NCI-H2227 (cell line): ENCODE data around the gene OR2T35.
"Not testable (repeated sequence)": the region's sequence is repeated elsewhere in the genome, so short reads cannot be mapped to it uniquely, and the experiment has no call there.

Experiments
- DNase-seq: peaks from one replicate; lab custom pipeline; 2025; ENCODE audit not compliant: unreplicated experiment; lab: John Stamatoyannopoulos, UW

The OR2T35 gene, protein sequence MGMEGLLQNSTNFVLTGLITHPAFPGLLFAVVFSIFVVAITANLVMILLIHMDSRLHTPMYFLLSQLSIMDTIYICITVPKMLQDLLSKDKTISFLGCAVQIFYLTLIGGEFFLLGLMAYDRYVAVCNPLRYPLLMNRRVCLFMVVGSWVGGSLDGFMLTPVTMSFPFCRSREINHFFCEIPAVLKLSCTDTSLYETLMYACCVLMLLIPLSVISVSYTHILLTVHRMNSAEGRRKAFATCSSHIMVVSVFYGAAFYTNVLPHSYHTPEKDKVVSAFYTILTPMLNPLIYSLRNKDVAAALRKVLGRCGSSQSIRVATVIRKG

DNA sequence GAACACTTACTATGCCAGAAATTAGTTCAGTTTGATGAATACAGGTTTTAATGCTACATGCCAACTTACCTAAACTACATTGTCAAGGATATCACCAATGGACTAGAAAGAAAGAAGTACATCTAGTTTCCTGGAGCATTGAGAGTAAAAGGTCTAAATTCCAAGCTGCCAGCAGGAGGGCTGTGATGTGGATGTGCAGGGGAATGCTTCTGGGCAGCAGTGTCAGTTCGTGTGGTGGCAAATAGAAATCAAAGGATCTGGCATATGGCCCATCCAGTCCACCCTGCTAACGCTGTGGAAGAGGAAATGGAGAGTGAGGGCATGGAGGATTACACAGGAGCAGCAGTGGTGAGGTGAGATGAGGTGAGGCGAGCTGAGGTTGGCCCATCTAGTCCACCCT, at the start of gene OR2T35:
TSS of gene OR2T35 (minus strand) at position 101 of the 400 bp plus-strand sequence. CDS start 6,020 bp downstream, outside the sequence.
- not testable (repeated sequence) for DNase-seq

DNA sequence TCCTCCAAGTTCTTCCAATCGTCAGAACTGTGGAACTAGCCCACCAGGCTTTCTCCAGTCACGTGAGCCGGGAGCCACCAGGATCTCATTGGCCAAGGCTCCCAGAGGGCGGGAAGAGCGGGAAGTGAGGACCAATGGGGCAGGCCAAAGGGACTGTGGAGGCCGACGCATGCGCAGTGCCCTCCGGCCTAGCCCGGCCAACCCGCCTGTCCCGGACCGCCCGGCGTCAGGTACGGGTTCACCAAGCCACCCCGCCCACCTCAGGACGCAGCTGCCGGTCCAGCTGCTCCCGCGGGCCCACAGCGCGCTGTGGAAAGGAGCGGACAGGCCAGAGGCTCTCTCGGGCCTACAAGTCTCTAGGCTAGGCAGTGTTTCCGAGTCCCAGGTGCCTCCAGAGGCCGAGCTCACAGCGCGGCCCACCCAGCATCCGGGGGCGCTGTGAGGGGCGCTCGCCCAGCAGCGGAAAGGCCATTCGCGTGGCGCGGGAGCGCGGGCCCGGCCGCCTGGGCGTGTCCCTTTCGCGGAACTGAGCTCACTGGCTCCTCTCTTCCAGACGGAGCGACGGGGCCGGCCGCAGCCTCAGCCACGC, 46.6 kb upstream of the OR2T35 start:
- DNase-seq, result peak; percentile 98

DNA sequence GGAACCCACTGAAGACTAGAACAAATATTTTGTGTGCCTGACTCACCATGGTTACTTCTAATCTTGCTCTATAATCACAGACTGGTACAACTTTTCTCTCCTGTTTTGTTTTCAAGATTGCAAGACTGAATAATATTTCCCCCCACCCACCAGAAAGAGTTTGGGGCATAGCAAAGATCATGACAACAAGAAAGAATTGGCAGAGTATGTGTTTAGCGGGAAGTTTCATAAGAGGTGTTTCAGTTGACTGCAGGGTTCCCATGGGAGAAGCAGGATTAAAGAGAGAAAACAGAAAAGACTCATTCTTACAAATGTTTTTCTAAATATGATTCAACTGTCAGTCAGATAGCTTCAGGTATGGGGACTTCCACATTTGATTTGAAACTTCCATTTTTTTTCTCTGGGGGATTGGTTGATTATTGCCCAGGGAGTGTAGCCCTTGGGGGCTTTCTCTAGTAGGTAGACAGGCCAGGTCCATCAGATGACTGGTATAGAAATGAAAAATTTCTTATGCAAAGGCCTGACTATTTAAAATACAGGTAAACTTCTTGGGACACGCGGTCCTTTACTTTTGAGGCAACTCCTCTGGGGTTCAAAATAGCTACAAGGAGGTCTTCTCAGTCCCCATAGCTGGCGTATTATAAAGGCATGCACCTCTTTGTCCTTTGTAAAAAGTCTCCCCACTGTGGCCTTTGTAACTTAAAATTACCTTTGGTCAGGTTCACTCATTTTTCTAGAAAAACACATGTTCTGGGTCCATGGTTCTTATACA, 43.6 kb upstream of the OR2T35 start:
- DNase-seq, result no peak

DNA sequence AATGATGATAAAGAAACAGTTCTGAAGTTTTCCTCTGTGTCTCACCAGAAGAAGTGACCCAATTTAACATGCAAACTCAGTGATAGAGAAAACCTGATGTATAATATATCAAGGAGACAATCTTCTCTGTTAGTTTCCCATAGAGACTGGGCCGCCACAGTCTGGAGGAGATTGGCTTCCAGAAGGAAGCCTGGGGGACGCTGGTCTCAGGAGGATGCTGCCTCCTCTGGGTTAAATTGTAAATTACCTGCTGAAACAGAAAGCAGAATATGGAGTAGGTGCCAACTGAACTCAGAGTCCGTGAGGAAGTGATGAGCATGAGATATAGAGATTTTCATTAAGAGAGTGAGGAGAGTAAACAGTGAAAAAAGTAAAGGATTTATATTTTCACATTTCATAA, 41.7 kb upstream of the OR2T35 start:
- no peak for DNase-seq

DNA sequence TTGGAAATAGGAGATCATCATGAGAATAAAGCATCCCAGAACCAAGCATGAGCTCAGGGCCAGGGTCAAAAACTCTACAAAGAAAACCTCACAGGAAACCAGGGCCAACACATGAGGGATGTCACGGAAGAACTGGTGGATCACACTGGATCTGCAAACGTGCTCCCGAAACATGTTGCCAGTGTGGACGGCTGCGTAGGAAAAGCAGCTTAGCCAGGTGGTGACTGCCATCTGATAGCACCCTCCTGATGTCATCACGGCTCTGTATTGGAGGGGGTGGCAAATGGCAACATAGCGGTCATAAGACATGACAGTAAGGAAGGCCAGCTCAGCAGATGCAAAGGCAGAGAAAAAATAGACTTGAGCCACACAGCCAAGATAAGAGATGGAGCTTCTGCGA, 36.6 kb upstream of the OR2T35 start:
- DNase-seq, result no peak

DNA sequence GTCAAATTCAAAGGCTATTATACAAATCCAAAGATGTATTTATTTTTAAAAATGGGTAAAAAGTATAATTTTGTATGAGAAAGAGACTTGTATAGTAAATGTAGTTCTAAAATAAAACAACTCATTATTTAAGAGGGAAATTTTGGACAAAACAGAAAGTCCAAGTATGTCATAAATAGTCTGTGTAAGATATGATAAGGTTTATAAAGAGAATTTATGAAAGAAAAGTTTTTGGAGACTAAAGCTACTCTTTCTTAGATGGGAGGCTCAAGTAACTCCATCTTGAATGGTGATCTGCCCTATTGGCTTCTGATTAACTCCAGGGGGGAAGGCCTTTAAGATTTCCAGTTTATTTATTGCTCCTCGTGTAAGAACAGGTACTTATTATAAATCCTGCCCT, 24.9 kb upstream of the OR2T35 start:
- no peak for DNase-seq

DNA sequence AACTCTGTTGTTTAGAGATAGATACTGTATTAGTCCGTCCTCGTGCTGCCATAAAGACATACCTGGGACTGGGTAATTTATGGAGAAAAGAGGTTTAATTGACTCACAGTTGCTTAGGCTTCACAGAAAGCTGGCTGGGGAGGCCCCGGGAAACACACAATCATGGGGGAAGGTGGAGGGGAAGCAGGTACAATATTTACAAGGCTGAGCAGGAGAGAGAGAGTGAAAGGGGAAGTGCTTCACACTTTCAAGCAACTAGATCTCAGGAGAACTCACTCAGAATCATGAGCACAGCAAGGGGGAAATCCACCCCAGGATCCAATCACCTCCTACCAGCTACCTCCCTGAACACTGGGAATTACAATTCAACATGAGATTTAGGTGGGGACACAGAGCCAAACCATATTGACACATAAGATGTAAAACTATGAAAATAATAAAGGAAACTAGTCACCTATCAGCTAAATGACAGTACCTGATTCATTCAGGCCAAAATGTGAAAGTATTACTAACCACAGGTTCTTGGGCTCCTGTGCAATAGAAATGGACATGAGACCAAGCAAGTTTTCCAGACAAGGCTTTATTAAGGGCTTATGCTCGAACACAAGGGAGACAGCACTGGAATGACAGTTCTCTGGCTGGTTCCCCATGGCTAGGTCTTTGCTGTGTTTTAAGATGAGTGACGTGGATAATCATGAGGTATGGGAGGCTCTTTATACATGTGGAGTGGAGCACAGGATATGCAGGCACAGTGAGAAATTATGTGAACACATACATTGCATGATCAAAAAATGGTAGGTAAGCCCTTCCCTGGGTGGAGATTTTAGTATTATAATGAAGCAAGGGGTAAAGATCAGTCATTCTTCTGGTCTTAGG, 18.6 kb upstream of the OR2T35 start:
- not testable (repeated sequence) for DNase-seq

DNA sequence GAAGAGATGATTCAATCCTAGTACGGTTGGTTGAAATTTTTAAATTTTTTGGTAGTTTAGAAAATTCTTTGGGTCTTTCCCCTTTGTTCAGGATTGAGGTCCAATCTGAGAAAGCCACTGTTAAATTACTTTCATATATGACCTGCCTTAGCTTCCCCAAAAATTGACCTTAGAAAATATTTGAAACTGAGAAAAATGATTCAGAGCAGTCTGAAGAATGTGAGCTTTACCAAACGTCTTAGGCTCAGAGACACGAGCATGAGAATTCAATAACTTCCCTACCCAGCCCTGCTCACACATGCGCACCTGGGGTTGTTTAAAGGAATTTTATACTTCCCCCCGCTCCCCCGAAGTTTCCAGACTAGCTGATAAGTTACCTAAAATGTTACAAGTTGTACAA, 11.7 kb upstream of the OR2T35 start:
- DNase-seq, result not testable (repeated sequence)

DNA sequence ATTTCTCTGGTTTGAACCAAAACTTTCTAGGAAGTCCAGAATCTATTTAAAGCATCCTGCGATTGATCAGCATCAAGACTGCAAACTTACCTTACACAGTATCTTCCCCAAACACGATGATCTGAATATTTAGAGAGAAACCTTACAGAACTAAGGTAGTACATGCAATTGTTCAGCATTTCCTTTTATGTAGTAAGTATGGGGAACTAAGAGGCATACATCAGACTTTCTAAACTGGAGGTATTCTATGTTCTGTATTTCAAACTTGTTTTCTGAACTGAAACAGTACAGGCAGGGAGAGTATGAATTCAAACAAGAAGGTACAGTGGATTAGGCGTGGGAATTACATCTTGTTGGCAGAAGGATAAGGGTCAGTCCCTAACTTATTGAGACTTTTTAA, 10.3 kb upstream of the OR2T35 start, which contains the start of gene OR2T27:
TSS of gene OR2T27 (minus strand) at position 175 of the 400 bp plus-strand sequence. CDS start 4,644 bp downstream, outside the sequence.
- not testable (repeated sequence) for DNase-seq

DNA sequence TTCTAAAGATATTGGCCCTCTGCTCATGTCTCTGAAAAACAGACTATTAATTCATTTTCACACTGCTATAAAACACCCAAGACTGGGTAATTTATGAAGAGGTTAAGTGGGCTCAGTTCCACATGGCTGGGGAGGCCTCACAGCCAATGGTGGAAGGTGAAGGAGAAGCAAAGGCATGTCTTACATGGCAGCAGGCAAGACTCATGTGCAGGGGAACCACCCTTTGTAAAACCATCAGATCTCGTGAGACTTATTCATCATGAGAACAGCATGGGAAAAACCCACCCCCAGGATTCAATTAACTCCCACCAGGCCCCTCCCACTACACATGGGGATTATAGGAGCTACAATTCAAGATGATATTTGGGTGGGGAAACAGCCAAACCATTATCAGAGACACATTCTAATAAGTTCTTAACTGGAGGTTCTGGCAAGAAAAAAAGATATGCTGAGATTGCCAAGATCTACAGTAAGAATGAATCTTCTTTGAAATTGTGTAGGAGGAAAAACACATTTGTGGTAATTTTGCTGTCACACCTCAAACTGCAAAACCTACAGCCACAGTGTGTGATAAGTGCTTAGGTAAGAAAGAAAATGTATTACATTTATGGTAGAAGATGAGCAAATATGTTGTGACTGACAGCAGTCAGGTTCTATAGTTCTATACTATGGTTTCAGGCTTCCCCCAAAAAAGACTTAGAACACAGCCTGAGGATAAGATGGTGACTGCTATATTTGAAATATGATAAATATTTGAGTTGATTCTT, 3.9 kb upstream of the OR2T35 start:
- not testable (repeated sequence) for DNase-seq

DNA sequence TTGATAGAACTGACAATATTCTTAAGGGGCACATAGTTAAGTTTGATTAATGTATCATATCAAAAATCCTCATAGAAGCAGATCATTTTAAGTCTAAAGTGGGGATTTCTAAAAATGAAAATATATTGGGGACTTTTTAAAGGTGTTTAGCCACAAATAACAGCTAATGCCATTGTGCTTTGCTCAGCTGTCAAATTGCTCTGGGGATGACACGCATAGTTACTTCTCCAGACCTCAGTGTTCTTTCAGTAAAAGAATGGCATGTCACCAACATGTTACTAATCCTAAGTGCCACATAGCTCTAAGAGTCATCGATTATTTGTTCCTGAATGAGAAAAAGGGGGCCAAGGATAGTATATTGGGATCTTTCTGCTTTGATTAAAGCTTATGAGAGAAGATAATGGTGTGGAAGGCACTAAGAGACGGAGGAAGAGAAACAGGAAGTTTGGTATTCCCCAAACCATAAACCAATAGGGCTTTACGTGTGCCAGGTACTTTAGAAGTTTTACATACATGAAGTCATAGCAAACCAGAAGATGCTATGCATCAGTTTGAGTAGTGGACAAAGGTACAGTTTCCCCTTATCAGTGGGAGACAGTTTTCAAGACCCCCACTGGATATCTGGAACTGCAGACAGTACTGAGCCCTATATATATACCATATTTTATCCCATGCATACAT, 2.0 kb downstream of the OR2T35 start:
- not testable (repeated sequence) for DNase-seq

DNA sequence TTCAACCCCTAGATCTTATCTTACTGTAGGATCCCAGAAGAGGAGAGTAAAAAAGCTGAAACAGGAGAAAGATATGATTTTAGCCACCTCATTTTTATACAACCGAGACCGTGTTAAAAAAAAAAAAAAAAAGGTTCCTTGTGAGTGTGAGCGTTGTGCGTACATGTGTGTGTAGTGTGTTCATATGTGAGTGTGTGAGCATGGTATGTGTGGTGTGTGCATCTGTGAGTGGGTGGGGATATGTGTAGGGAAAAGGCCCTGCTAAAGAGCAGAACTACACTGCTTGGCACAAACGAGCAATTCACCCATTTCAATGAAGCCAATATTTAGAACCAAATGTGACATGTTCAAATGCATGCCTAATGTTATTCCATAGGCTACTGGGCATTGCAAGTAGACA, 3.5 kb downstream of the OR2T35 start:
- not testable (repeated sequence) for DNase-seq

DNA sequence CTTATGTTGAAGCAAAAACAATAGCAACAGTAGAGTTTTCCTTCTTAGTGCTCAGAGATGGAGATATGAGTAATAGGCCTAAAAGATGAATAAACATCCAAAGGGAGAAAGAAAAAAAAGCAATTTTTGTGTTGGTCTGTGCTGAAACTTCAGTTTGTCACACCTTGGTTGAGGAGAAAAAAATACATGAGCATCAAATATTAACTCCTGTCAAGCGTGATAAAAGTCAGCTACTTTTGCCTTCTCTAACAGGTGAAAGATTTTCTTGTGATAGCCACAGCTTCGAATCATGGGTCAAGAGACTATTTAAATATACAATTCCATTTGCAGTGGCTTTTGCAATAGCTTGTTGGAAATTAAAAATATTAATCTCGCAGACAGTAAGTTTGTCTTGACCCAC, 4.2 kb downstream of the OR2T35 start:
- DNase-seq, result not testable (repeated sequence)

DNA sequence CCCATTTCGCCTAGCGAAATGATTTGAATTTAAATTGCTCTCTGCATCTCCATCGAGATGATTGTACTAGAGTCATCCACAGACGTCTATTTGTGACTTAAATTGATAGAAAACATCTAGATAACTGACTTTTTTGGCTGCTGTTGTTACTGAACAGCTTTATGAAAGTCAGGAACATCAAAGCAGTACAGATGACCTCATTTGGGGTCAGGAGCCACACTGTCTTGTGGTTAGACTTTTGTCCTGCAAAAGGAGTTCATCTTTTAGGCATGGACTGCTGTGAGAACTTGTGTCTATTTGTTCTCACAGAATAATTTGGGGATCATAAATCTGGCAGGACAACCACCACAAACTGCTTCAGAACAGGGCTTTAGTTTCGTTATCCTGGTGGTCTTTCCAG, 5.4 kb downstream of the OR2T35 start:
- DNase-seq, result not testable (repeated sequence)

DNA sequence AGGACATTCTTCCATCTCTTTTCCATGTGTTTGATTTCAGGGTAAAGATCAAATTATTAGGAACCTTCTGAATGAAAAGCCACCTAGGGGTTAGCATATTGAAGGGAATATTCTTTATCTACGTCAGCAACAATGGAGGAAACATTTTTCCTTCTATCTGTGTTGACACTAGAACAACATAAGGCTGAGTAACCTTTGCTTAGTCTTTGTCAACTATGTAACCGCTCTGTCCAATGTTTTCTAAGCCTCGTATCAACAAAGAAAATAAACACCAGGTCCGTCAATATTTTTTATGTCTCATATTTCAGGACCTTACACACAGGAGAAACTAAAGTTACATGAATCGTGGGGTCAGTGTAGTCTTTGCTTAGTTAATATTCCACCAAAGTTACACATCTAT, 8.5 kb downstream of the OR2T35 start:
- not testable (repeated sequence) for DNase-seq

DNA sequence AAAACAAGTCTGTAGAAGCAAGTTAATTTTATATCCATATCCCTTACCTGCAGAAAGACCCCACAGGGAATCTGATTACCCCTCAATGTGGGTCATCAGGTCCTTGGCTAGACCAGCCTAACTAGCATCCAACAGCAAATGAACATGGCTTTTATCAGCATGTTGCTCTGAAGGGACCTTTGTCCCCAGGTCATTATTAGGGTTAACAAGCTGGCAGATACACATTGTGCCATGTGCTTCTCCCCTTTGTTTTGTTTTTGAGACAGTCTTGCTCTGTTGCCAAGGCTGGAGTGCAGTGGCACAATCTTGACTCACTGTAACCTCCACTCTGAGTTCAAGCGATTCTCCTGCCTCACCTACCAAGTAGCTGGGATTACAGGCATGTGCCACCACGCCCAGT, 10.1 kb downstream of the OR2T35 start, which contains the start of gene OR2T11:
TSS of gene OR2T11 (minus strand) at position 101 of the 400 bp plus-strand sequence. CDS start 7,963 bp downstream, outside the sequence.
- DNase-seq, result not testable (repeated sequence)

DNA sequence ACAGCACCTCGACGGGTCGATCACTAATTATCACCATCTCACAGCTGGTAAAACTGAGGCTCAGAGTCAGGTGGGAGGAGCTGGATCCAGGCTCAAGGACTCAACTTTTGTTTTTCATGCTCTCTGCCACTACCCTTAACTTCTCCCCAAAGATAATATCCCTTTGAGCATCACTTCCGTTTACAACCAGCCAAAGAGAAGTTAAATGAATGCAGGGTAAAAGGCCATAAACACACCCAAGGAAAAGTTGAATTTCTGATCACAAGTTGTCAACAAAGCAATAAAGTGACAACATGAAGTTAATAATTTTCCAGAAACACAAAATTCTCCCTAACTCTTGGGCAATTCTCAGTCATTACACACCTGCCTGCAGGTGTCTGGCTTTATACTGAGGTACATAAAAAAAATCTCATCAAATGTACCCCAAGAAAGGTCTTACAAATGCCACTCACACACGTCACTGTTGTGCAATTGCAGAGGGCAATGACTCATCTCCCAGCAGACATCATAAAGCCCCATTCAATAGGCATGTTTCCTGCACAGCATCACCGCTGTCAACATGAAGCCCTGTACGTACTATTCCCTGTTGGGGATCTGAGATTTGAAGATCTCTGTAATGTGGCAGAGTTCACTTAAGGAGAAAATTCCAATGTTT, 13.6 kb downstream of the OR2T35 start:
- no peak for DNase-seq

DNA sequence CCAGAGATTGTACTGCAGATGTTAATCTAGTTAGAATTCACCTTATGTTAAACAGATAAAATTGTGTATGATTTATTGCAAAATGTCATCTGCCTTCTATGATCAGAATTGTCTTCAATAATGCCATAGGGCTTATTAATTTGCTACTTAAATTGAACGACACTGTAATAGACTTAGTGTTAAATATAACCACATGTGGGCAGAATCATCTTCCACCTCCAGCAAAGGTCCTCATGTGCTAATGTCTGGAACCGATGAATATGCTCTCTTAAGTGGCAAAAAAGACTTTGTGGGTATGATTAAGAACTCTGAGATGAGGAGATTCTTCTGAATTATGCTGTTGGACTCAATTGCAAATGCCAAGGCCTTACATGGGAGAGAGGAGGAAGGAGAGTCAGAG, 14.5 kb downstream of the OR2T35 start:
- DNase-seq, result no peak
